ENCODE data around the gene ZNF662. TPM values are rescaled to one million over a fixed set of nuclear protein-coding genes. Genes with fewer than 3 reads are reported as not detected.

ZNF662 gene
- total and polyA plus RNA-seq, 2 donors from 2014 or later, result 4.9 to 12.8 TPM

Other genes with a start within 250 kb of the ZNF662 start
- gene KLHL40, start 220.6 kb upstream of the ZNF662 start, total RNA-seq, result not detected
- gene KLHL40, start 220.6 kb upstream of the ZNF662 start, polyA plus RNA-seq (ENCODE audit: insufficient read depth, low read depth, low replicate concordance), result not detected
- gene HHATL, start 203.3 kb upstream of the ZNF662 start, total RNA-seq, result not detected
- gene HHATL, start 203.3 kb upstream of the ZNF662 start, polyA plus RNA-seq (ENCODE audit: insufficient read depth, low read depth, low replicate concordance), result not detected
- 5.3 TPM for gene CCDC13, start 132.9 kb upstream of the ZNF662 start, total RNA-seq
- 7.0 TPM for gene CCDC13, start 132.9 kb upstream of the ZNF662 start, polyA plus RNA-seq (ENCODE audit: insufficient read depth, low read depth, low replicate concordance)
- gene HIGD1A, start 101.7 kb upstream of the ZNF662 start, total RNA-seq, result 207 TPM
- 283 TPM for gene HIGD1A, start 101.7 kb upstream of the ZNF662 start, polyA plus RNA-seq (ENCODE audit: insufficient read depth, low read depth, low replicate concordance)
- 8.9 TPM for gene ACKR2, start 96.7 kb upstream of the ZNF662 start, total RNA-seq
- 0.86 TPM for gene ACKR2, start 96.7 kb upstream of the ZNF662 start, polyA plus RNA-seq (ENCODE audit: insufficient read depth, low read depth, low replicate concordance)
- 10.4 TPM for gene CYP8B1, start 30.3 kb upstream of the ZNF662 start, total RNA-seq
- gene CYP8B1, start 30.3 kb upstream of the ZNF662 start, polyA plus RNA-seq (ENCODE audit: insufficient read depth, low read depth, low replicate concordance), result 4.3 TPM
- gene GASK1A, start 73.2 kb downstream of the ZNF662 start, total RNA-seq, result 7.3 TPM
- gene GASK1A, start 73.2 kb downstream of the ZNF662 start, polyA plus RNA-seq (ENCODE audit: insufficient read depth, low read depth, low replicate concordance), result 2.3 TPM
- 15.4 TPM for gene POMGNT2, start 199.9 kb downstream of the ZNF662 start, total RNA-seq
- 16.0 TPM for gene POMGNT2, start 199.9 kb downstream of the ZNF662 start, polyA plus RNA-seq (ENCODE audit: insufficient read depth, low read depth, low replicate concordance)